Left ventricle myocardium inferior (tissue), 1 donor: ENCODE measurements around the gene FRMD3. TPM values are rescaled to one million over a fixed set of nuclear protein-coding genes. Genes with fewer than 3 reads are reported as not detected.
"Not testable (repeated sequence)": the region's sequence is repeated elsewhere in the genome, so short reads cannot be mapped to it uniquely, and the experiment has no call there.

Experiments used
- DNase-seq: peaks from one replicate; pipeline ENCODE4 v3.0.0-alpha.2; 2020
- H3K27ac ChIP-seq: fragments of 200-600 bp; replicated peaks from 2 replicates; pipeline ENCODE4 v1.8.0; 2021
- H3K27me3 ChIP-seq: fragments of 200-600 bp; 2 replicates; pipeline ENCODE4 v1.8.0; 2021; ENCODE audit warnings: low read depth
- H3K36me3 ChIP-seq: fragments of 200-600 bp; 2 replicates; pipeline ENCODE4 v1.8.0; 2021
- H3K4me1 ChIP-seq: fragments of 200-600 bp; 2 replicates; pipeline ENCODE4 v1.8.0; 2021
- H3K4me3 ChIP-seq: fragments of 200-600 bp; 2 replicates; pipeline ENCODE4 v1.8.0; 2021; ENCODE audit warnings: mild to moderate bottlenecking, moderate library complexity
- H3K9me3 ChIP-seq: fragments of 200-600 bp; replicated peaks from 2 replicates; pipeline ENCODE4 v1.8.0; 2021
- intact Hi-C: fragments of 100-400 bp; cut with micrococcal nuclease; formaldehyde crosslinking; loops from one replicate; pipeline ENCODE4 v1.11.0; 2022
- total RNA-seq: library from RNA; stranded (reverse); fragmentation: NEBNext Ultra II Directional; extraction: Animal tissue kit (Norgen Biotek cat#: 25700); gene quantifications from one replicate; pipeline ENCODE4 v1.2.1, GENCODE V29; 2021
- TF ChIP-seq, protein P1 (sequence below): fragments of 200-600 bp; IDR thresholded peaks from 2 replicates; pipeline ENCODE4 v1.8.0; 2021; ENCODE audit warnings: antibody characterized with exemption, mild to moderate bottlenecking, borderline replicate concordance
- donor health status: DM: no; HTN: yes; CAD: no; lungs with severe emphysema.

Gene FRMD3
- total RNA-seq, 1 donor from 2014 or later = 131 TPM

DNA sequence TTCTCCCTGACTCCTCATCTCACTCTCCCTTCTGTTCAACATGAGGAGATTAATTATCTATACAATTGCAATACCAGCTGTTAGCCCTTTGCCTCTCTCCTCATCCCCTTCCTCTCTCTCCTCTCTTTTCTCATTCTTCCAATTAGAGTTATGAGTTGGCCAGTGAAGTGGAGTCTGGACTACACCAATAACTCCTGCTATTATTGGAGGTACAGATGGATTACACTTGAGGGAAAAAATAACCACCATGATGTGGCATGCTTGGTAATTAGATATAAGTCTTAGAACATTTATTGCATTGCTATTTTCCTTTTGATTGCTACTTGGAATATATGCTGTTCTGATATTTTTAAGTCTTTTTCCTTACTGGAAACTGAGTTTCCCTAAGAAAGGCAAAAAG, 159.2 kb downstream of the FRMD3 start:
- no peak for DNase-seq
- Histone ChIP-seq H3K9me3 (peaks cover 18% of the 10 kb centered on the region), H3K4me3 (no peak overlapping the region), H3K4me1 (peaks cover under 1% of the 10 kb centered on the region), H3K27me3 (no peaks in the 10 kb centered on the region), H3K27ac (no peak overlapping the region), H3K36me3 (no peaks in the 10 kb centered on the region)
- TF ChIP-seq, protein P1, sequence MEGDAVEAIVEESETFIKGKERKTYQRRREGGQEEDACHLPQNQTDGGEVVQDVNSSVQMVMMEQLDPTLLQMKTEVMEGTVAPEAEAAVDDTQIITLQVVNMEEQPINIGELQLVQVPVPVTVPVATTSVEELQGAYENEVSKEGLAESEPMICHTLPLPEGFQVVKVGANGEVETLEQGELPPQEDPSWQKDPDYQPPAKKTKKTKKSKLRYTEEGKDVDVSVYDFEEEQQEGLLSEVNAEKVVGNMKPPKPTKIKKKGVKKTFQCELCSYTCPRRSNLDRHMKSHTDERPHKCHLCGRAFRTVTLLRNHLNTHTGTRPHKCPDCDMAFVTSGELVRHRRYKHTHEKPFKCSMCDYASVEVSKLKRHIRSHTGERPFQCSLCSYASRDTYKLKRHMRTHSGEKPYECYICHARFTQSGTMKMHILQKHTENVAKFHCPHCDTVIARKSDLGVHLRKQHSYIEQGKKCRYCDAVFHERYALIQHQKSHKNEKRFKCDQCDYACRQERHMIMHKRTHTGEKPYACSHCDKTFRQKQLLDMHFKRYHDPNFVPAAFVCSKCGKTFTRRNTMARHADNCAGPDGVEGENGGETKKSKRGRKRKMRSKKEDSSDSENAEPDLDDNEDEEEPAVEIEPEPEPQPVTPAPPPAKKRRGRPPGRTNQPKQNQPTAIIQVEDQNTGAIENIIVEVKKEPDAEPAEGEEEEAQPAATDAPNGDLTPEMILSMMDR = no peak
- intact Hi-C loops = no loop called here

DNA sequence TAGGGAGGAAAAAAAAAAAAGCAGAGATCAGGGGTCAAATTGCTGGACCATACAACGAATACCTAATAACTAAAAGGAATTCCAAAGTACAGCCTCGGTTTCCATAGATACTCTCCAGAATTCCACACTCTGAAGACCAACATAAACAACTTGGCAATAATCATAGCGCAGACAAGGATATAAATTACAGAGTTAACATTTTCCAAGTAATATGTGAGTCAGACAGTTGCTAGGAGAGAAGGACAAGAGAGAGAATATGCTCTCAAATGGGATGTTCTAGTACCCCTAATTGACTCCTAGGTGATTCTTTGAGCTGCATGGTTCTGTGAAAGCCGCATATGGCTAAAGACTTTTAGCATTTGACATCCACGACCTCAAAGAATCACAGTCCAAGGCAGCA, 165.2 kb downstream of the FRMD3 start:
- intact Hi-C loops = no loop called here
- Histone ChIP-seq H3K4me1 (no peaks in the 10 kb centered on the region), H3K27me3 (no peaks in the 10 kb centered on the region), H3K27ac (no peak overlapping the region), H3K36me3 (no peaks in the 10 kb centered on the region), H3K9me3 (peaks cover 2% of the 10 kb centered on the region), H3K4me3 (no peak overlapping the region)
- TF ChIP-seq, protein P1 = no peak
- DNase-seq = no peak

DNA sequence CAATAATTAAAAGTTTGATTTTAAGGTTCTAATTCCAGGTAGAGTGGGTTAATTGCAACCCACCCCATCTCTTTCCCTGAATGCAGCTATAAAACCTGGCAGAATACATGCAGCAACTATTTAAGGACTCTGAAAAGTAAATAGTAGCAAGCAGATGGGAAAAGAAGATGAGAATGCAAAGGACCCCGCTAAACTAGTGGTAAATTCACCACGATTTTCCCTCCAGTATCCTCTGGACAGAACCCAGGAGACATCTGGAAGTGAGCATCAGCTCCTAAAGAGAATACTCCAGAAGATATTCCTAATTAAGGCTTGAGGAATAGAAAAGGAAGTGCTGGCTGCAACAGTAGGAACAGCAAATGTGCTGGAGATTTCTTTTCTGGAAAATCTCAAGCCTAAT, 170.9 kb downstream of the FRMD3 start:
- H3K27me3 ChIP-seq = no peaks in the 10 kb centered on the region
- H3K9me3 ChIP-seq = peaks cover 10% of the 10 kb centered on the region
- H3K4me1 ChIP-seq = no peaks in the 10 kb centered on the region
- H3K36me3 ChIP-seq = no peaks in the 10 kb centered on the region
- DNase-seq = no peak
- TF ChIP-seq, protein P1 = no peak
- no peak overlapping the region for H3K4me3 ChIP-seq
- no peak overlapping the region for H3K27ac ChIP-seq
- intact Hi-C loops = no loop called here

DNA sequence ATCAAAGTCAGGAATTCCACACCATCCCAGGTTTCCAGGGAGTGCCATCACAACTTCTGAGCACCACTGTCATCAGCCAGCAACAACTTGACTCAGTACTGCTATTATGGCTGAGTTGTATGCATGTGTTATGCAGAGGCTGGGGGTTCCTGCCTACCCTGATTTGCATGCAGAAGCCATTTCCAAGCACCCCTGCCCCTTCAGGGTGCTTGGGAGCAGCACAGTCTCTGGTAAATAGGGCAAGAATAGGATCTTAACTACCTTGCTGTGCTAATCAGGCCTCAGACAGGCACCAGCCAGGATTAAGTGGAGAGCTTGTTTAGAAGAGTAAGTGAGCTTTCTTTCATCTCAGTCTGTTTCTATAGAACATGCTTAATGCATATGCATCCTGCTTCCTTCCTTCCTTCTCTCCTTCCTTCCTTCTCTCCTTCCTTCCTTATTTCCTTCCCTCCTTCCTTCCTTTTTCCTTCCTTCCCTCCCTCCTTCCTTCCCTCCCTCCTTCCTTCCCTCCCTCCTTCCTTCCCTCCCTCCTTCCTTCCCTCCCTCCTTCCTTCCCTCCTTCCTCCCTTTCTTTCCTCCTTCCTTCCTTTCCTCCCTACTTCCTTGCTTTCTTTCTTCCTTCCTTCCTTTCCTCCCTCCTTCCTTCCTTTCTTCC, 175.7 kb downstream of the FRMD3 start:
- Histone ChIP-seq H3K9me3 (peaks cover 3% of the 10 kb centered on the region), H3K36me3 (no peaks in the 10 kb centered on the region), H3K27ac (no peak overlapping the region), H3K4me3 (no peak overlapping the region), H3K27me3 (no peaks in the 10 kb centered on the region), H3K4me1 (no peaks in the 10 kb centered on the region)
- intact Hi-C loops = no loop called here
- TF ChIP-seq, protein P1 = no peak
- DNase-seq = no peak

DNA sequence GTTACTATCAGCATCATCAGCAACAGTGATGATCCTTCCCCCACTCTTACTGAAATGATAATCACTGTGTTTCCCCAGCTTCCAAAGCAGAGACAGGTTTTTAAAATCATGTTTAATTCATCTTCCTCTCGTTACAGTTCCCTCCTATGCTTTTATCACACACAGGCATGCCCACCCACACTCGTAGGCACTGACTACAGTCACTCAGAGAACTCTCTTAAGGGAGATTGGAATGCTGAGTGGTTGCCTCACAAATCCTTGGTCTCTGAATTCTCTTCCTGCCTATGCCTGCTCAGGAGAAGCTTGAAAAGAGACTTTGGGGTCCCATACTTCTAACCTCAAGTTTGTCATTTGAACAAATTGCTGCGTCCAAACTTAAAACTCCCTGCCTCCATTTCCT, 179.2 kb downstream of the FRMD3 start:
- no peak overlapping the region for H3K27ac ChIP-seq
- no peaks in the 10 kb centered on the region for H3K36me3 ChIP-seq
- intact Hi-C loops = no loop called here
- no peak for DNase-seq
- H3K4me1 ChIP-seq = peaks cover 7% of the 10 kb centered on the region
- H3K9me3 ChIP-seq = no peaks in the 10 kb centered on the region
- H3K27me3 ChIP-seq = no peaks in the 10 kb centered on the region
- H3K4me3 ChIP-seq = no peak overlapping the region
- TF ChIP-seq, protein P1 = no peak

DNA sequence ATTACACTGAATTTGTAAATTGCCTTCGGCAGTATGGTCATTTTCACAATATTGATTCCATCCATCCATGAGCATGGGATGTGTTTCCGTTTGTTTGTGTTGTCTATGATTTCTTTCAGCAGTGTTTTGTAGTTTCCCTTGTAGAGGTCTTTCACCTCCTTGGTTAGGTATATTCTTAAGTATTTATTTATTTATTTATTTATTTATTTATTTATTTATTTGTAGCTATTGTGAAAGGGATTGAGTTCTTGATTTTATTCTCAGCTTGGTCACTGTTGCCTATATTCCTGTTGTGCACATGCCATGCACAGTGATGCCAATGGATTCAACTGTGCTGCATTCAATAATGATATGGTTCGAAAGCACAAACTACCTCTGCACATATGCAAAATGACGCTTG, 179.7 kb downstream of the FRMD3 start:
- H3K27me3 ChIP-seq, DNase-seq, H3K4me1 ChIP-seq, intact Hi-C loops, H3K4me3 ChIP-seq, H3K27ac ChIP-seq, H3K36me3 ChIP-seq, H3K9me3 ChIP-seq: not testable (repeated sequence)
